Right lobe of liver (tissue), 4 donors: ENCODE data around the gene CYP8B1.

Experiments
- CTCF ChIP-seq, 4 donors: fragments of 200-600 bp in 3 of 4; fragments of 450-650 bp in 1 of 4; IDR thresholded peaks; one replicate each; pipeline versions ENCODE4 v1.5.1 to v1.8.0; 2016 to 2022; ENCODE audit warnings: antibody characterized with exemption in 4 of 4, mild to moderate bottlenecking in 2 of 4
- POLR2A ChIP-seq: fragments of 450-650 bp; IDR thresholded peaks from one replicate; pipeline ENCODE4 v1.6.1; 2017; ENCODE audit warnings: antibody characterized with exemption, mild to moderate bottlenecking
- donor health status: DM: no; HTN: no; CAD: no.
- donor health status: DM: no; HTN: no; CAD: no.
- donor health status: DM: no; HTN: yes; CAD: no.

- TF ChIP-seq POLR2A (no peak), CTCF (IDR thresholded peaks at IDR 0.05) (no peak)
Observed at GRCh38 chr3:42923606-42924005, 47.9 kb upstream of the CYP8B1 start.
